Mesothelial cell of epicardium (in vitro differentiated cells): ENCODE results near the gene ANKRD34B. TPM values are rescaled to one million over a fixed set of nuclear protein-coding genes. Genes with fewer than 3 reads are reported as not detected.

Source experiments
- DNase-seq, 2 experiments: peaks; one replicate each; pipeline ENCODE4 v3.0.0; 2021; ENCODE audit warnings: low spot score in 2 of 2; ENCODE audit not compliant: unreplicated experiment in 2 of 2
- H3K27ac Mint-ChIP-seq: 2 replicates; pipeline ENCODE4 v1.8.0; 2021; ENCODE audit warnings: mixed read lengths
- H3K27me3 Mint-ChIP-seq: 2 replicates; pipeline ENCODE4 v1.8.0; 2021; ENCODE audit warnings: low read depth, mixed read lengths
- H3K36me3 Mint-ChIP-seq: 2 replicates; pipeline ENCODE4 v1.8.0; 2021; ENCODE audit warnings: mixed read lengths
- H3K4me1 Mint-ChIP-seq: 2 replicates; pipeline ENCODE4 v1.8.0; 2021; ENCODE audit warnings: mixed read lengths
- H3K4me3 Mint-ChIP-seq: 2 replicates; pipeline ENCODE4 v1.8.0; 2021; ENCODE audit warnings: mild to moderate bottlenecking, moderate library complexity, mixed read lengths
- H3K9me3 Mint-ChIP-seq: 2 replicates; pipeline ENCODE4 v1.8.0; 2021; ENCODE audit warnings: mixed read lengths
- CTCF ChIP-seq: fragments of 200-600 bp; sonication (generic); IDR thresholded peaks from one replicate; pipeline ENCODE4 v1.5.0; 2021; ENCODE audit warnings: antibody characterized with exemption; ENCODE audit not compliant: unreplicated experiment
- total RNA-seq: library from RNA; stranded (reverse); gene quantifications from 3 replicates; pipeline ENCODE4 v1.2.1, GENCODE V29; 2021

The ANKRD34B gene
- total RNA-seq, 1 donor from 2014 or later = not detected

- TF ChIP-seq CTCF = no peak
- Mint-ChIP-seq H3K4me1 (peaks cover 4% of the 10 kb centered on the region), H3K27me3 (no peaks in the 10 kb centered on the region), H3K36me3 (peaks cover 2% of the 10 kb centered on the region), H3K4me3 (no peak overlapping the region), H3K9me3 (peaks cover 10% of the 10 kb centered on the region), H3K27ac (no peak overlapping the region)
- no peak for DNase-seq
Observed at GRCh38 chr5:80608731-80609130, 38.7 kb upstream of the ANKRD34B start.

- H3K9me3 Mint-ChIP-seq = peaks cover 10% of the 10 kb centered on the region
- DNase-seq = no peak
- H3K36me3 Mint-ChIP-seq = peaks cover 2% of the 10 kb centered on the region
- peaks cover 4% of the 10 kb centered on the region for H3K4me1 Mint-ChIP-seq
- no peak overlapping the region for H3K4me3 Mint-ChIP-seq
- H3K27me3 Mint-ChIP-seq = no peaks in the 10 kb centered on the region
- no peak for TF ChIP-seq CTCF
- no peak overlapping the region for H3K27ac Mint-ChIP-seq
Observed at GRCh38 chr5:80607832-80608231, 37.8 kb upstream of the ANKRD34B start.

GRCh38 chr5:80607343-80607742 is 37.3 kb upstream of the ANKRD34B start:
- peaks cover 2% of the 10 kb centered on the region for H3K36me3 Mint-ChIP-seq
- no peak for TF ChIP-seq CTCF
- H3K4me1 Mint-ChIP-seq = peaks cover 4% of the 10 kb centered on the region
- no peaks in the 10 kb centered on the region for H3K27me3 Mint-ChIP-seq
- no peak overlapping the region for H3K4me3 Mint-ChIP-seq
- no peak for DNase-seq
- peaks cover 10% of the 10 kb centered on the region for H3K9me3 Mint-ChIP-seq
- H3K27ac Mint-ChIP-seq = no peak overlapping the region

GRCh38 chr5:80600943-80601693 is 31.0 kb upstream of the ANKRD34B start:
- no peak for TF ChIP-seq CTCF
- peaks cover 3% of the 10 kb centered on the region for H3K9me3 Mint-ChIP-seq
- peaks cover 8% of the 10 kb centered on the region for H3K4me1 Mint-ChIP-seq
- H3K27ac Mint-ChIP-seq = no peak overlapping the region
- H3K27me3 Mint-ChIP-seq = no peaks in the 10 kb centered on the region
- no peaks in the 10 kb centered on the region for H3K36me3 Mint-ChIP-seq
- H3K4me3 Mint-ChIP-seq = no peak overlapping the region
- no peak for DNase-seq

GRCh38 chr5:80597500-80597899 is 27.4 kb upstream of the ANKRD34B start:
- no peak overlapping the region for H3K4me3 Mint-ChIP-seq
- H3K27ac Mint-ChIP-seq = no peak overlapping the region
- H3K27me3 Mint-ChIP-seq = no peaks in the 10 kb centered on the region
- peaks cover 3% of the 10 kb centered on the region for H3K9me3 Mint-ChIP-seq
- no peaks in the 10 kb centered on the region for H3K36me3 Mint-ChIP-seq
- DNase-seq = no peak
- H3K4me1 Mint-ChIP-seq = peaks cover 8% of the 10 kb centered on the region
- no peak for TF ChIP-seq CTCF
